Stomach (tissue), 9 donors: ENCODE measurements around the gene PIR. TPM values are rescaled to one million over a fixed set of nuclear protein-coding genes. Genes with fewer than 3 reads are reported as not detected.

Experiments
- DNase-seq, 2 donors: peaks; one replicate each; pipeline versions ENCODE4 v3.0.0 to v3.0.0-alpha.2; 2013 to 2019
- H3K27ac ChIP-seq, 5 donors: fragments of 200-600 bp in 4 of 5; sonication (generic) in 4 of 5; one replicate each; pipeline ENCODE4 v1.5.1; 2013 to 2019; ENCODE audit warnings: mild to moderate bottlenecking in 1 of 5, moderate library complexity in 1 of 5
- H3K27me3 ChIP-seq, 3 donors: fragments of 200-600 bp; sonication (generic); one replicate each; pipeline ENCODE4 v1.5.1; 2017 to 2019; ENCODE audit warnings: mixed run types in 1 of 3
- H3K36me3 ChIP-seq, 4 donors: fragments of 200-600 bp; sonication (generic); 1 replicate in 3 of 4; 2 replicates in 1 of 4; pipeline ENCODE4 v1.5.1; 2016 to 2019
- H3K4me1 ChIP-seq, 4 donors: fragments of 200-600 bp; sonication (generic); one replicate each; pipeline ENCODE4 v1.5.1; 2016 to 2019
- H3K4me3 ChIP-seq, 4 donors: fragments of 200-600 bp; sonication (generic) in 3 of 4; one replicate each; pipeline ENCODE4 v1.5.1; 2016 to 2019; ENCODE audit warnings: mild to moderate bottlenecking in 1 of 4
- H3K9me3 ChIP-seq, 4 donors: fragments of 200-600 bp; sonication (generic); one replicate each; pipeline ENCODE4 v1.5.1; 2016 to 2019
- EP300 ChIP-seq: sonication (generic); formaldehyde crosslinking; IDR thresholded peaks from one replicate; pipeline ENCODE4 v1.6.1; 2017; ENCODE audit warnings: antibody characterized with exemption
- POLR2A ChIP-seq, 4 donors: fragments of 450-650 bp; IDR thresholded peaks; one replicate each; pipeline ENCODE4 v1.6.1; 2016; ENCODE audit warnings: antibody characterized with exemption in 4 of 4, control low read depth in 2 of 4, mild to moderate bottlenecking in 1 of 4, moderate library complexity in 1 of 4
- POLR2AphosphoS5 ChIP-seq, 3 donors: sonication (generic); formaldehyde crosslinking; IDR thresholded peaks; one replicate each; pipeline ENCODE4 v1.6.1; 2016; ENCODE audit warnings: antibody characterized with exemption in 3 of 3
- WGBS, 5 donors: extraction: QIAGEN DNeasy Blood & Tissue Kit in 3 of 5; methylation state at CpG; one replicate each; pipeline versions ENCODE4 v1.1.5 to v1.1.7; 2013 to 2018; 5-methylcytosine and 5-hydroxymethylcytosine counted together
- intact Hi-C: fragments of 100-400 bp; cut with DNase I; formaldehyde crosslinking; loops from one replicate; pipeline ENCODE4 v1.15.1; 2023; ENCODE audit warnings: low total_unique reads
- polyA plus RNA-seq, 3 donors: library from polyadenylated mRNA; stranded (reverse); fragments of 200-250 nt; gene quantifications; one replicate each; pipeline ENCODE4 v1.2.3, GENCODE V29; 2013
- total RNA-seq, 5 donors: library from RNA; depleted of rRNA; stranded (reverse); fragments of >200 nt; gene quantifications; one replicate each; pipeline versions ENCODE4 v1.1.0 to v1.2.3, GENCODE V29; 2014 to 2016
- TF ChIP-seq, protein P1 (sequence below), 7 experiments: fragments of 450-650 bp in 4 of 7; fragments of 200-600 bp in 3 of 7; sonication (generic) in 3 of 7; IDR thresholded peaks; one replicate each; pipeline ENCODE4 v1.5.1; 2016 to 2019; ENCODE audit warnings: antibody characterized with exemption in 7 of 7, control low read depth in 2 of 7, mild to moderate bottlenecking in 1 of 7
- donor health status: healthy with polysubstance abuse.
- donor health status: Bipolar disorder and iron deficiency.
- donor health status: healthy.

PIR gene
- total and polyA plus RNA-seq, 8 donors: 5.2 to 47.5 (median 12.7) TPM

- no peak overlapping the region for H3K27ac ChIP-seq
- no peak for DNase-seq
- H3K4me1 ChIP-seq: no peaks in the 10 kb centered on the region
- intact Hi-C loops: loop anchor here (10.0 kb wide), 1 partner anchor 115 kb away; no protein-coding TSS in a partner anchor
- WGBS, 5 donors: 63 to 100% (median 85%) methylated on average over 1 of the region's 1 CpG
- TF ChIP-seq POLR2AphosphoS5 (IDR thresholded peaks at IDR 0.05) (no peak), POLR2A (IDR thresholded peaks at IDR 0.05) (no peak), EP300 (no peak)
- TF ChIP-seq, protein P1, sequence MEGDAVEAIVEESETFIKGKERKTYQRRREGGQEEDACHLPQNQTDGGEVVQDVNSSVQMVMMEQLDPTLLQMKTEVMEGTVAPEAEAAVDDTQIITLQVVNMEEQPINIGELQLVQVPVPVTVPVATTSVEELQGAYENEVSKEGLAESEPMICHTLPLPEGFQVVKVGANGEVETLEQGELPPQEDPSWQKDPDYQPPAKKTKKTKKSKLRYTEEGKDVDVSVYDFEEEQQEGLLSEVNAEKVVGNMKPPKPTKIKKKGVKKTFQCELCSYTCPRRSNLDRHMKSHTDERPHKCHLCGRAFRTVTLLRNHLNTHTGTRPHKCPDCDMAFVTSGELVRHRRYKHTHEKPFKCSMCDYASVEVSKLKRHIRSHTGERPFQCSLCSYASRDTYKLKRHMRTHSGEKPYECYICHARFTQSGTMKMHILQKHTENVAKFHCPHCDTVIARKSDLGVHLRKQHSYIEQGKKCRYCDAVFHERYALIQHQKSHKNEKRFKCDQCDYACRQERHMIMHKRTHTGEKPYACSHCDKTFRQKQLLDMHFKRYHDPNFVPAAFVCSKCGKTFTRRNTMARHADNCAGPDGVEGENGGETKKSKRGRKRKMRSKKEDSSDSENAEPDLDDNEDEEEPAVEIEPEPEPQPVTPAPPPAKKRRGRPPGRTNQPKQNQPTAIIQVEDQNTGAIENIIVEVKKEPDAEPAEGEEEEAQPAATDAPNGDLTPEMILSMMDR (IDR thresholded peaks at IDR 0.05): no peak
- no peak overlapping the region for H3K4me3 ChIP-seq
- no peaks in the 10 kb centered on the region for H3K36me3 ChIP-seq
- H3K27me3 ChIP-seq: no peaks in the 10 kb centered on the region
- H3K9me3 ChIP-seq: no peaks in the 10 kb centered on the region
Measured at GRCh38 chrX:15469613-15470012, 23.5 kb downstream of the PIR start.

DNA sequence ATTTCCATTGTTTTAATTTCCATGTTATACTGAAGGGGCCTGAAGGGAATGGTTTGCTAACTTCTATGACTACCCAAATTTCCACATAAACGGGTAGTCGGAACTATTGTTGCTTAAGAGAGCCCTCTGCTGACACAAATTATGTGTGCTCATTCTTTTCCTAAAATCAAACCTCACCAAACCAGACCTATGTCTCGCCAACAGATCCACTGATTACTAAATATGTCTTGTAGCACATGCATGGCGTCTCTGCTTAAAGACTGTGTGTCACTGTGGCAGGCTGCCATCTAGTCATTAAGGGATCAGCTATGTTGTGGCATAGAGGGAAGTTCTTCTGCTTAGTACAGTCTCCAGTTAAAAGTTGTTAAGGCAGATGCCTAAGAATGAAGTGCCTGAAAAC lies 25.1 kb downstream of the PIR start:
- intact Hi-C loops: loop anchor here (10.0 kb wide), 1 partner anchor 113 kb away; no protein-coding TSS in a partner anchor
- peak in 1 of 2 donors; percentile 59 for DNase-seq
- Histone ChIP-seq H3K4me3 (no peak overlapping the region), H3K4me1 (no peaks in the 10 kb centered on the region), H3K9me3 (no peaks in the 10 kb centered on the region), H3K36me3 (no peaks in the 10 kb centered on the region), H3K27me3 (no peaks in the 10 kb centered on the region), H3K27ac (peak overlapping the region in 1 of 5 donors; percentile 17)
- 3 to 20% (median 8%) methylated on average over 4 of the region's 4 CpGs for WGBS, 5 donors
- TF ChIP-seq EP300 (no peak), POLR2A (IDR thresholded peaks at IDR 0.05) (no peak), POLR2AphosphoS5 (IDR thresholded peaks at IDR 0.05) (no peak)
- TF ChIP-seq, protein P1 (IDR thresholded peaks at IDR 0.05): peak in 4 of 7 experiments; percentile 18 to 44 (median 30)

GRCh38 chrX:15465896-15466651 lies 27.1 kb downstream of the PIR start:
- H3K4me1 ChIP-seq: no peaks in the 10 kb centered on the region
- H3K9me3 ChIP-seq: no peaks in the 10 kb centered on the region
- 68 to 84% (median 79%) methylated on average over 6 to 9 of the region's 9 CpGs for WGBS, 5 donors
- peak overlapping the region in 1 of 5 donors; percentile 56 for H3K27ac ChIP-seq
- intact Hi-C loops: loop anchor here (10.0 kb wide), 1 partner anchor 111 kb away; no protein-coding TSS in a partner anchor
- no peaks in the 10 kb centered on the region for H3K36me3 ChIP-seq
- no peak overlapping the region for H3K4me3 ChIP-seq
- TF ChIP-seq, protein P1 (IDR thresholded peaks at IDR 0.05): no peak
- TF ChIP-seq POLR2A (IDR thresholded peaks at IDR 0.05): no peak
- no peak for TF ChIP-seq EP300
- no peak for TF ChIP-seq POLR2AphosphoS5 (IDR thresholded peaks at IDR 0.05)
- DNase-seq: no peak
- H3K27me3 ChIP-seq: no peaks in the 10 kb centered on the region

- Histone ChIP-seq H3K27ac (peak overlapping the region in 1 of 5 donors; percentile 56), H3K4me1 (no peaks in the 10 kb centered on the region), H3K9me3 (no peaks in the 10 kb centered on the region), H3K36me3 (no peaks in the 10 kb centered on the region), H3K27me3 (no peaks in the 10 kb centered on the region), H3K4me3 (no peak overlapping the region)
- TF ChIP-seq POLR2A (IDR thresholded peaks at IDR 0.05) (no peak), EP300 (no peak), POLR2AphosphoS5 (IDR thresholded peaks at IDR 0.05) (peak in 1 of 3 donors; percentile 24)
- TF ChIP-seq, protein P1 (IDR thresholded peaks at IDR 0.05): no peak
- peak in 1 of 2 donors; percentile 9 for DNase-seq
- 13 to 30% (median 19%) methylated on average over 4 of the region's 4 CpGs for WGBS, 5 donors
- intact Hi-C loops: loop anchor here (10.0 kb wide), 1 partner anchor 111 kb away; no protein-coding TSS in a partner anchor
Measured at GRCh38 chrX:15465347-15465746, 27.8 kb downstream of the PIR start.
